GM12874 (cell line): ENCODE results near the gene MGA.

Experiments
- CTCF ChIP-seq: IDR thresholded peaks from 2 replicates; pipeline ENCODE4 v1.5.1; 2011; ENCODE audit warnings: low read depth, mild to moderate bottlenecking, control low read depth, low read length, moderate library complexity; ENCODE audit not compliant: insufficient read depth

Gene MGA

GRCh38 chr15:41795996-41796856, 136.0 kb downstream of the MGA start:
- no peak for TF ChIP-seq CTCF

- no peak for TF ChIP-seq CTCF
These were observed 137.2 kb downstream of the MGA start for GRCh38 chr15:41797201-41797944.

- TF ChIP-seq CTCF: no peak
These were observed 138.6 kb downstream of the MGA start for GRCh38 chr15:41798607-41799487.

- TF ChIP-seq CTCF: no peak
These were observed 139.2 kb downstream of the MGA start for GRCh38 chr15:41799488-41799805.

- TF ChIP-seq CTCF: no peak
These were observed 141.0 kb downstream of the MGA start for GRCh38 chr15:41801185-41801584.

- TF ChIP-seq CTCF: no peak
These were observed 141.7 kb downstream of the MGA start for GRCh38 chr15:41801850-41802455.
